Measurements from ENCODE around the gene ITGAX. TPM values are rescaled to one million over a fixed set of nuclear protein-coding genes. Genes with fewer than 3 reads are reported as not detected.

Gene ITGAX
- total RNA-seq, 2 experiments from 2014 or later: not detected

- Histone ChIP-seq H3K27ac (ENCODE audit: low read depth, low read length, poor library complexity, severe bottlenecking) (no peak overlapping the region), H3K4me3 (ENCODE audit: low read depth, low read length, poor library complexity, severe bottlenecking) (no peak overlapping the region), H4K20me1 (ENCODE audit: insufficient read depth, low read length) (no peaks in the 10 kb centered on the region), H3K4me2 (ENCODE audit: low read length) (no peak overlapping the region), H3K36me3 (ENCODE audit: insufficient read depth, low read length) (no peaks in the 10 kb centered on the region), H2AFZ (ENCODE audit: low read length) (no peak overlapping the region), H3K9me2 (ENCODE audit: insufficient read depth, low read length) (no peaks in the 10 kb centered on the region), H3K9me3 (ENCODE audit: low read length) (no peaks in the 10 kb centered on the region), H3K4me1 (ENCODE audit: insufficient read depth, low read length, poor library complexity, severe bottlenecking) (no peaks in the 10 kb centered on the region), H3K79me2 (ENCODE audit: insufficient read depth, low read depth, low read length) (no peaks in the 10 kb centered on the region)
- intact Hi-C loops (cut with micrococcal nuclease; ENCODE audit: unreplicated experiment): loop anchor here (5.0 kb wide), 1 partner anchor 110 kb away; the partner anchor contains the start of gene ZNF843
- no peak for TF ChIP-seq EZH2phosphoT487 (IDR thresholded peaks at IDR 0.05; ENCODE audit: borderline replicate concordance, low read depth, low read length)
- TF ChIP-seq, protein P1, sequence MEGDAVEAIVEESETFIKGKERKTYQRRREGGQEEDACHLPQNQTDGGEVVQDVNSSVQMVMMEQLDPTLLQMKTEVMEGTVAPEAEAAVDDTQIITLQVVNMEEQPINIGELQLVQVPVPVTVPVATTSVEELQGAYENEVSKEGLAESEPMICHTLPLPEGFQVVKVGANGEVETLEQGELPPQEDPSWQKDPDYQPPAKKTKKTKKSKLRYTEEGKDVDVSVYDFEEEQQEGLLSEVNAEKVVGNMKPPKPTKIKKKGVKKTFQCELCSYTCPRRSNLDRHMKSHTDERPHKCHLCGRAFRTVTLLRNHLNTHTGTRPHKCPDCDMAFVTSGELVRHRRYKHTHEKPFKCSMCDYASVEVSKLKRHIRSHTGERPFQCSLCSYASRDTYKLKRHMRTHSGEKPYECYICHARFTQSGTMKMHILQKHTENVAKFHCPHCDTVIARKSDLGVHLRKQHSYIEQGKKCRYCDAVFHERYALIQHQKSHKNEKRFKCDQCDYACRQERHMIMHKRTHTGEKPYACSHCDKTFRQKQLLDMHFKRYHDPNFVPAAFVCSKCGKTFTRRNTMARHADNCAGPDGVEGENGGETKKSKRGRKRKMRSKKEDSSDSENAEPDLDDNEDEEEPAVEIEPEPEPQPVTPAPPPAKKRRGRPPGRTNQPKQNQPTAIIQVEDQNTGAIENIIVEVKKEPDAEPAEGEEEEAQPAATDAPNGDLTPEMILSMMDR (conservative IDR thresholded peaks at IDR 0.05; ENCODE audit: low read length): no peak
- DNase-seq (ENCODE audit: low spot score): no peak
- CTCF ChIA-PET (ENCODE audit: unreplicated experiment): no interaction called here
- no TSS peak for BruUV-seq (replicated peaks)
- POLR2A ChIA-PET: no interaction called here
These were observed 23.1 kb upstream of the ITGAX start for GRCh38 chr16:31331807-31332301.

- CTCF ChIA-PET (ENCODE audit: unreplicated experiment): no interaction called here
- intact Hi-C loops (cut with micrococcal nuclease; ENCODE audit: unreplicated experiment): loop anchor here (5.0 kb wide), 1 partner anchor 110 kb away; the partner anchor contains the start of gene ZNF843
- Histone ChIP-seq H3K4me2 (ENCODE audit: low read length) (no peak overlapping the region), H3K4me1 (ENCODE audit: insufficient read depth, low read length, poor library complexity, severe bottlenecking) (no peaks in the 10 kb centered on the region), H3K4me3 (ENCODE audit: low read depth, low read length, poor library complexity, severe bottlenecking) (no peak overlapping the region), H2AFZ (ENCODE audit: low read length) (no peak overlapping the region), H3K36me3 (ENCODE audit: insufficient read depth, low read length) (no peaks in the 10 kb centered on the region), H3K79me2 (ENCODE audit: insufficient read depth, low read depth, low read length) (no peaks in the 10 kb centered on the region), H4K20me1 (ENCODE audit: insufficient read depth, low read length) (no peaks in the 10 kb centered on the region), H3K9me2 (ENCODE audit: insufficient read depth, low read length) (no peaks in the 10 kb centered on the region), H3K27ac (ENCODE audit: low read depth, low read length, poor library complexity, severe bottlenecking) (no peak overlapping the region), H3K9me3 (ENCODE audit: low read length) (no peaks in the 10 kb centered on the region)
- no peak for DNase-seq (ENCODE audit: low spot score)
- TF ChIP-seq, protein P1 (conservative IDR thresholded peaks at IDR 0.05; ENCODE audit: low read length): no peak
- TF ChIP-seq EZH2phosphoT487 (IDR thresholded peaks at IDR 0.05; ENCODE audit: borderline replicate concordance, low read depth, low read length): no peak
- POLR2A ChIA-PET: no interaction called here
- no TSS peak for BruUV-seq (replicated peaks)
These were observed 22.4 kb upstream of the ITGAX start for GRCh38 chr16:31332544-31332943.
